Stomach (tissue), 9 donors: ENCODE results near the gene BST2. TPM values are rescaled to one million over a fixed set of nuclear protein-coding genes. Genes with fewer than 3 reads are reported as not detected.
A peak's percentile ranks its signal among the peaks of the same experiment; 100 is the strongest.

Experiments used
- DNase-seq, 2 donors: peaks; one replicate each; pipeline versions ENCODE4 v3.0.0 to v3.0.0-alpha.2; 2013 to 2019
- H3K27ac ChIP-seq, 5 donors: fragments of 200-600 bp in 4 of 5; sonication (generic) in 4 of 5; one replicate each; pipeline ENCODE4 v1.5.1; 2013 to 2019; ENCODE audit warnings: mild to moderate bottlenecking in 1 of 5, moderate library complexity in 1 of 5
- H3K27me3 ChIP-seq, 3 donors: fragments of 200-600 bp; sonication (generic); one replicate each; pipeline ENCODE4 v1.5.1; 2017 to 2019; ENCODE audit warnings: mixed run types in 1 of 3
- H3K36me3 ChIP-seq, 4 donors: fragments of 200-600 bp; sonication (generic); 1 replicate in 3 of 4; 2 replicates in 1 of 4; pipeline ENCODE4 v1.5.1; 2016 to 2019
- H3K4me1 ChIP-seq, 4 donors: fragments of 200-600 bp; sonication (generic); one replicate each; pipeline ENCODE4 v1.5.1; 2016 to 2019
- H3K4me3 ChIP-seq, 4 donors: fragments of 200-600 bp; sonication (generic) in 3 of 4; one replicate each; pipeline ENCODE4 v1.5.1; 2016 to 2019; ENCODE audit warnings: mild to moderate bottlenecking in 1 of 4
- H3K9me3 ChIP-seq, 4 donors: fragments of 200-600 bp; sonication (generic); one replicate each; pipeline ENCODE4 v1.5.1; 2016 to 2019
- CTCF ChIP-seq, 7 experiments: fragments of 450-650 bp in 4 of 7; fragments of 200-600 bp in 3 of 7; sonication (generic) in 3 of 7; IDR thresholded peaks; one replicate each; pipeline ENCODE4 v1.5.1; 2016 to 2019; ENCODE audit warnings: antibody characterized with exemption in 7 of 7, control low read depth in 2 of 7, mild to moderate bottlenecking in 1 of 7
- EP300 ChIP-seq: sonication (generic); formaldehyde crosslinking; IDR thresholded peaks from one replicate; pipeline ENCODE4 v1.6.1; 2017; ENCODE audit warnings: antibody characterized with exemption
- POLR2A ChIP-seq, 4 donors: fragments of 450-650 bp; IDR thresholded peaks; one replicate each; pipeline ENCODE4 v1.6.1; 2016; ENCODE audit warnings: antibody characterized with exemption in 4 of 4, control low read depth in 2 of 4, mild to moderate bottlenecking in 1 of 4, moderate library complexity in 1 of 4
- POLR2AphosphoS5 ChIP-seq, 3 donors: sonication (generic); formaldehyde crosslinking; IDR thresholded peaks; one replicate each; pipeline ENCODE4 v1.6.1; 2016; ENCODE audit warnings: antibody characterized with exemption in 3 of 3
- WGBS, 5 donors: extraction: QIAGEN DNeasy Blood & Tissue Kit in 3 of 5; methylation state at CpG; one replicate each; pipeline versions ENCODE4 v1.1.5 to v1.1.7; 2013 to 2018; 5-methylcytosine and 5-hydroxymethylcytosine counted together
- intact Hi-C: fragments of 100-400 bp; cut with DNase I; formaldehyde crosslinking; loops from one replicate; pipeline ENCODE4 v1.15.1; 2023; ENCODE audit warnings: low total_unique reads
- polyA plus RNA-seq, 3 donors: library from polyadenylated mRNA; stranded (reverse); fragments of 200-250 nt; gene quantifications; one replicate each; pipeline ENCODE4 v1.2.3, GENCODE V29; 2013
- total RNA-seq, 5 donors: library from RNA; depleted of rRNA; stranded (reverse); fragments of >200 nt; gene quantifications; one replicate each; pipeline versions ENCODE4 v1.1.0 to v1.2.3, GENCODE V29; 2014 to 2016
- donor health status: healthy with polysubstance abuse.
- donor health status: Bipolar disorder and iron deficiency.
- donor health status: healthy.

BST2 gene
- total and polyA plus RNA-seq, 8 donors = 6.4 to 182 (median 48.8) TPM

- Histone ChIP-seq H3K4me3 (peak overlapping the region; percentile 69 to 92 (median 82)), H3K36me3 (peaks cover 0 to 38% (median 27%) of the 10 kb centered on the region in 4 donors), H3K27me3 (peaks cover 0 to 14% (median 0%) of the 10 kb centered on the region in 3 donors), H3K9me3 (no peaks in the 10 kb centered on the region), H3K27ac (peak overlapping the region; percentile 71 to 86 (median 81)), H3K4me1 (peaks cover 8 to 33% (median 17%) of the 10 kb centered on the region in 4 donors)
- DNase-seq = no peak
- intact Hi-C loops = no loop called here
- 21 to 37% (median 27%) methylated on average over 8 of the region's 8 CpGs for WGBS, 5 donors
- no peak for TF ChIP-seq EP300
- no peak for TF ChIP-seq POLR2AphosphoS5 (IDR thresholded peaks at IDR 0.05)
- no peak for TF ChIP-seq CTCF (IDR thresholded peaks at IDR 0.05)
- no peak for TF ChIP-seq POLR2A (IDR thresholded peaks at IDR 0.05)
Measured at GRCh38 chr19:17419154-17419620, 13.8 kb upstream of the BST2 start.

GRCh38 chr19:17418710-17419109 lies 13.3 kb upstream of the BST2 start:
- H3K27ac ChIP-seq = peak overlapping the region in 2 of 5 donors; percentile 85 to 86
- intact Hi-C loops = no loop called here
- H3K9me3 ChIP-seq = no peaks in the 10 kb centered on the region
- TF ChIP-seq CTCF (IDR thresholded peaks at IDR 0.05) = no peak
- TF ChIP-seq EP300 = no peak
- TF ChIP-seq POLR2AphosphoS5 (IDR thresholded peaks at IDR 0.05) = no peak
- H3K4me3 ChIP-seq = no peak overlapping the region
- H3K4me1 ChIP-seq = peaks cover 8 to 37% (median 20%) of the 10 kb centered on the region in 4 donors
- H3K36me3 ChIP-seq = peaks cover 0 to 38% (median 25%) of the 10 kb centered on the region in 4 donors
- H3K27me3 ChIP-seq = peaks cover 0 to 17% (median 0%) of the 10 kb centered on the region in 3 donors
- WGBS, 5 donors = 55 to 76% (median 74%) methylated on average over 3 of the region's 3 CpGs
- DNase-seq = no peak

- Histone ChIP-seq H3K9me3 (no peaks in the 10 kb centered on the region), H3K36me3 (peaks cover 0 to 34% (median 13%) of the 10 kb centered on the region in 4 donors), H3K27me3 (peaks cover 0 to 17% (median 0%) of the 10 kb centered on the region in 3 donors), H3K27ac (peak overlapping the region in 2 of 5 donors; percentile 2 to 77), H3K4me3 (no peak overlapping the region), H3K4me1 (peaks cover 0 to 48% (median 24%) of the 10 kb centered on the region in 4 donors)
- intact Hi-C loops = no loop called here
- WGBS, 5 donors = 49 to 78% (median 66%) methylated on average over 6 of the region's 6 CpGs
- no peak for DNase-seq
- no peak for TF ChIP-seq EP300
- TF ChIP-seq POLR2A (IDR thresholded peaks at IDR 0.05) = no peak
- no peak for TF ChIP-seq CTCF (IDR thresholded peaks at IDR 0.05)
- no peak for TF ChIP-seq POLR2AphosphoS5 (IDR thresholded peaks at IDR 0.05)
Measured at GRCh38 chr19:17415121-17415520, 9.7 kb upstream of the BST2 start.

GRCh38 chr19:17414097-17414496 lies 8.7 kb upstream of the BST2 start:
- no peak for DNase-seq
- Histone ChIP-seq H3K27me3 (peaks cover 0 to 17% (median 0%) of the 10 kb centered on the region in 3 donors), H3K36me3 (peaks cover 0 to 34% (median 13%) of the 10 kb centered on the region in 4 donors), H3K4me1 (peaks cover 0 to 44% (median 19%) of the 10 kb centered on the region in 4 donors), H3K27ac (peak overlapping the region in 3 of 5 donors; percentile 24 to 77 (median 60)), H3K4me3 (no peak overlapping the region), H3K9me3 (no peaks in the 10 kb centered on the region)
- TF ChIP-seq CTCF (IDR thresholded peaks at IDR 0.05) (no peak), POLR2A (IDR thresholded peaks at IDR 0.05) (no peak), POLR2AphosphoS5 (IDR thresholded peaks at IDR 0.05) (no peak), EP300 (no peak)
- intact Hi-C loops = no loop called here
- 88 to 94% (median 92%) methylated on average over 8 of the region's 8 CpGs for WGBS, 5 donors
